Measurements from ENCODE around the gene KIRREL1. TPM values are rescaled to one million over a fixed set of nuclear protein-coding genes. Genes with fewer than 3 reads are reported as not detected.

The KIRREL1 gene
- total RNA-seq, 3 donors from 2014 or later = 3.4 to 29.5 (median 13.5) TPM

- DNase-seq (no peak), ATAC-seq (no peak)
- intact Hi-C loops (cut with DNase I, micrococcal nuclease) = no loop called here
Observed at GRCh38 chr1:158062174-158062573, 68.7 kb downstream of the KIRREL1 start.

GRCh38 chr1:158067662-158068061 lies 74.2 kb downstream of the KIRREL1 start:
- DNase-seq = no peak
- intact Hi-C loops (cut with DNase I, micrococcal nuclease) = no loop called here

More at GRCh38 chr1:158062174-158062573, 68.7 kb downstream of the KIRREL1 start:
- no peaks in the 10 kb centered on the region for H3K36me3 ChIP-seq (ENCODE audit: low read depth)
- H3K4me1 ChIP-seq (ENCODE audit: low read depth) = no peaks in the 10 kb centered on the region
- TF ChIP-seq CTCF (IDR thresholded peaks at IDR 0.05) = no peak
- no peaks in the 10 kb centered on the region for H3K9me3 ChIP-seq
- H3K4me3 ChIP-seq = no peak overlapping the region

DNA sequence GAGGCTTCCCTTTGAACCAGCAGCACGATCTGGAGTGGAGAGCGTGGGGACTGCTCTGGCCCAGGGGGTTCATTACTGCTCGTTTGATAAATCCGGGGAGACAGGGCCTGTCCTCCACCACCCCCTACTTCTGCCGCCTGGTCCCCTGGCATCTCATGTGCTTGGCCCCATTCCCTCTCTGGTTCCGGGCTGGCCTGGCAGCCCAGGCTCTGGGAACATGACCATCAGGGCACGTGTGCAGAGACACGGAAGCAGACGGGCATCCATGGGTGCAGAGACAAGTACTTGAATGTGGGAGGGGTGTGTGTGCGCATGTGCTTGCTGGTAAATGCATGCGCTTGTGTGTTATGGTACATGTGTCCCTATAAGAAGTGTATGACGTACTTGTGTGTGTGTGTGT lies 75.5 kb downstream of the KIRREL1 start:
- no peak for ATAC-seq
- intact Hi-C loops (cut with DNase I, micrococcal nuclease) = no loop called here
- Histone ChIP-seq H3K4me3 (no peak overlapping the region), H3K36me3 (ENCODE audit: low read depth) (no peaks in the 10 kb centered on the region), H3K4me1 (ENCODE audit: low read depth) (peaks cover 6% of the 10 kb centered on the region), H3K9me3 (no peaks in the 10 kb centered on the region)
- no peak for DNase-seq
- TF ChIP-seq CTCF (IDR thresholded peaks at IDR 0.05) = no peak

More at GRCh38 chr1:158067662-158068061, 74.2 kb downstream of the KIRREL1 start:
- no peak overlapping the region for H3K4me3 ChIP-seq
- H3K4me1 ChIP-seq (ENCODE audit: low read depth) = peaks cover 6% of the 10 kb centered on the region
- H3K36me3 ChIP-seq (ENCODE audit: low read depth) = no peaks in the 10 kb centered on the region
- no peak for TF ChIP-seq CTCF (IDR thresholded peaks at IDR 0.05)
- H3K9me3 ChIP-seq = no peaks in the 10 kb centered on the region
- ATAC-seq = peak; percentile 39

GRCh38 chr1:158071138-158071537 lies 77.7 kb downstream of the KIRREL1 start:
- Histone ChIP-seq H3K4me1 (ENCODE audit: low read depth) (peaks cover 6% of the 10 kb centered on the region), H3K4me3 (no peak overlapping the region), H3K36me3 (ENCODE audit: low read depth) (no peaks in the 10 kb centered on the region), H3K9me3 (no peaks in the 10 kb centered on the region)
- DNase-seq (no peak), ATAC-seq (no peak)
- intact Hi-C loops (cut with DNase I, micrococcal nuclease) = no loop called here
- TF ChIP-seq CTCF (IDR thresholded peaks at IDR 0.05) = no peak

GRCh38 chr1:158075078-158075477 lies 81.6 kb downstream of the KIRREL1 start:
- no peaks in the 10 kb centered on the region for H3K4me1 ChIP-seq (ENCODE audit: low read depth)
- no peaks in the 10 kb centered on the region for H3K9me3 ChIP-seq
- intact Hi-C loops (cut with DNase I, micrococcal nuclease) = no loop called here
- ATAC-seq (no peak), DNase-seq (no peak)
- no peak overlapping the region for H3K4me3 ChIP-seq
- TF ChIP-seq CTCF (IDR thresholded peaks at IDR 0.05) = no peak
- H3K36me3 ChIP-seq (ENCODE audit: low read depth) = no peaks in the 10 kb centered on the region

DNA sequence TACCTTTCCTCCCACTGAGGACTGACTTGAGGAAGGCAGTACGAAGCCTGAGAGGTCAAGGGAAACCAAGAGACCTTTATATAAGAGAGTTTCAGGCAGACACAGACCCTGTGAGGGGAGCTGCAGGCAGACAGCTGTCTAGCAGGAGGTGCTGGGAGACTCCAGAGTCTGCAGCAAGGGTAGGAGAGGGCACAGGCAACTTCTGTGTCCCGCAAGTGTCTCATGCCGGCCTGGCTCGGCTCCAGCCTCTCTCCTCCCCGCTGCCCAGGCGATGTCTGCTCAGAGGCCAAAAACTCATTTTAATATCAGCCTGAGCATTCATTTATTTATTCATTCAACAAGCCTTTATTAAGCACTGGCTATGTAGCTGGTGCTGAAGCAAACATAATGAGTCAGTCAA lies 83.0 kb downstream of the KIRREL1 start:
- Histone ChIP-seq H3K4me3 (no peak overlapping the region), H3K36me3 (ENCODE audit: low read depth) (no peaks in the 10 kb centered on the region), H3K9me3 (no peaks in the 10 kb centered on the region), H3K4me1 (ENCODE audit: low read depth) (no peaks in the 10 kb centered on the region)
- no peak for TF ChIP-seq CTCF (IDR thresholded peaks at IDR 0.05)
- intact Hi-C loops (cut with DNase I, micrococcal nuclease) = no loop called here
- ATAC-seq = no peak
- DNase-seq = no peak

Measured in mucosa of descending colon (tissue), 3 donors.